ENCODE data around the gene SPTBN5.
A peak's percentile ranks its signal among the peaks of the same experiment; 100 is the strongest.

SPTBN5 gene

GRCh38 chr15:41900526-41901380 is 6.9 kb upstream of the SPTBN5 start:
- DNase-seq = no peak

- no peak for DNase-seq
Observed at GRCh38 chr15:41899854-41900442, 6.1 kb upstream of the SPTBN5 start.

GRCh38 chr15:41897363-41897799 is 3.5 kb upstream of the SPTBN5 start:
- DNase-seq = no peak

GRCh38 chr15:41896566-41896965 is 2.7 kb upstream of the SPTBN5 start:
- DNase-seq = no peak

GRCh38 chr15:41895957-41896356 is 2.1 kb upstream of the SPTBN5 start:
- no peak for DNase-seq

GRCh38 chr15:41895491-41895890 is 1.6 kb upstream of the SPTBN5 start:
- no peak for DNase-seq

GRCh38 chr15:41894791-41895463 is 1.1 kb upstream of the SPTBN5 start:
- DNase-seq = peak; percentile 60

- DNase-seq = no peak
Observed at GRCh38 chr15:41894251-41894790, 468 bp upstream of the SPTBN5 start.

GRCh38 chr15:41892621-41893421 is 1.0 kb downstream of the SPTBN5 start:
- DNase-seq = no peak

GRCh38 chr15:41891946-41892345 is 1.9 kb downstream of the SPTBN5 start:
- no peak for DNase-seq

- no peak for DNase-seq
Observed at GRCh38 chr15:41891226-41891625, 2.6 kb downstream of the SPTBN5 start.

- no peak for DNase-seq
Observed at GRCh38 chr15:41890050-41890690, 3.7 kb downstream of the SPTBN5 start.

- no peak for DNase-seq
Observed at GRCh38 chr15:41888662-41889253, 5.1 kb downstream of the SPTBN5 start.

- no peak for DNase-seq
Observed at GRCh38 chr15:41887893-41888292, 6.0 kb downstream of the SPTBN5 start.

- no peak for DNase-seq
Observed at GRCh38 chr15:41887161-41887560, 6.7 kb downstream of the SPTBN5 start.

GRCh38 chr15:41886741-41887140 is 7.1 kb downstream of the SPTBN5 start:
- DNase-seq = no peak

GRCh38 chr15:41885841-41886240 is 8.0 kb downstream of the SPTBN5 start:
- no peak for DNase-seq

- no peak for DNase-seq
Observed at GRCh38 chr15:41885321-41885720, 8.5 kb downstream of the SPTBN5 start.

GRCh38 chr15:41884458-41884857 is 9.4 kb downstream of the SPTBN5 start:
- DNase-seq = no peak

GRCh38 chr15:41883484-41883825 is 10.4 kb downstream of the SPTBN5 start:
- no peak for DNase-seq

GRCh38 chr15:41882689-41883483 is 11.0 kb downstream of the SPTBN5 start:
- DNase-seq = no peak
